ENCODE results near the gene LY86. TPM values are rescaled to one million over a fixed set of nuclear protein-coding genes. Genes with fewer than 3 reads are reported as not detected.

LY86 gene
- total and polyA plus RNA-seq, 9 of the 15 experiments (the other 6 are each of a cell fraction or from before 2014, with no cell fraction given): 0.08 to 0.20 TPM; not detected in 7

DNA sequence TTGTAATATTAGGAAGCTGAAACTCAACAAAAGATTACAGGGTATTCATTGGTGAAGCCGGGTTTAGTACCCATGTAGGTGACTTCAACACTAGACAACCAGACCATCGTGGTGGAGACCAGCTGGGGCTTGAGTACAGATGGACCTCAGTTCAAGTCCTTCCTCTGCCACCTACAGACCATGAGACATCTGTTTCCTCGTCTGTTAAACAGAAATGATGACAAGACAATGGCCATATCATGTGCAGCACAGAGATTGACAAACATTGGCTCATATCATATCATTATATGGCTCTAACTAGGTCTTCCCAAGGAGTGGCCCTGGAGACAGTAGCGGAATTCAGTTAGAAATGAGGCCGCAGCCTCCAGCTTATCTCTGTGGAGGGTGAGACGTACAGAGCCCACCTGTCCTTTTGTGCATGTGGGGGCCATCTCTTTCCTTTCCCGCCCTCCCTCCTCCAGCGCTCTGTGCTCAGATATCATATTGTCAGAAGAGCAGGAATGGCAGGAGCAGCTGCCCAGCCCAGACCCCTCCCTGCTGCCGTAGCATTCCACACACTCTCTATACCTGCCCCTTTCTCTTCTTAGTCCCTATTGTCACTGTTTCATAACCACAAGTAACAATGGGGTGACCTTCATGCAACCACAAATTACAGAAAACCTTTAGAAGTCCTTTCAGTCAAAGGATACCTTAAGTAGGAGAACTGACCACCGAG, 75.1 kb downstream of the LY86 start (continued):
- TF ChIP-seq MAZ (CRISPR knock-in tag; conservative IDR thresholded peaks at IDR 0.05 in 1 of 2, IDR thresholded peaks at IDR 0.05 in 1 of 2): 0 out of 4 replicates have a peak, but pooled peaks of 1 of the 2 experiments have one; percentile 37
- TF ChIP-seq ZKSCAN1 (IDR thresholded peaks at IDR 0.05; ENCODE audit: low read depth, low read length): 0 out of 2 replicates have a peak, but pooled peaks have one; percentile 17
- TF ChIP-seq, protein P1, sequence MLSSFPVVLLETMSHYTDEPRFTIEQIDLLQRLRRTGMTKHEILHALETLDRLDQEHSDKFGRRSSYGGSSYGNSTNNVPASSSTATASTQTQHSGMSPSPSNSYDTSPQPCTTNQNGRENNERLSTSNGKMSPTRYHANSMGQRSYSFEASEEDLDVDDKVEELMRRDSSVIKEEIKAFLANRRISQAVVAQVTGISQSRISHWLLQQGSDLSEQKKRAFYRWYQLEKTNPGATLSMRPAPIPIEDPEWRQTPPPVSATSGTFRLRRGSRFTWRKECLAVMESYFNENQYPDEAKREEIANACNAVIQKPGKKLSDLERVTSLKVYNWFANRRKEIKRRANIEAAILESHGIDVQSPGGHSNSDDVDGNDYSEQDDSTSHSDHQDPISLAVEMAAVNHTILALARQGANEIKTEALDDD (IDR thresholded peaks at IDR 0.05): 0 out of 2 replicates have a peak, but pooled peaks have one; percentile 28
- TF ChIP-seq, protein P2, sequence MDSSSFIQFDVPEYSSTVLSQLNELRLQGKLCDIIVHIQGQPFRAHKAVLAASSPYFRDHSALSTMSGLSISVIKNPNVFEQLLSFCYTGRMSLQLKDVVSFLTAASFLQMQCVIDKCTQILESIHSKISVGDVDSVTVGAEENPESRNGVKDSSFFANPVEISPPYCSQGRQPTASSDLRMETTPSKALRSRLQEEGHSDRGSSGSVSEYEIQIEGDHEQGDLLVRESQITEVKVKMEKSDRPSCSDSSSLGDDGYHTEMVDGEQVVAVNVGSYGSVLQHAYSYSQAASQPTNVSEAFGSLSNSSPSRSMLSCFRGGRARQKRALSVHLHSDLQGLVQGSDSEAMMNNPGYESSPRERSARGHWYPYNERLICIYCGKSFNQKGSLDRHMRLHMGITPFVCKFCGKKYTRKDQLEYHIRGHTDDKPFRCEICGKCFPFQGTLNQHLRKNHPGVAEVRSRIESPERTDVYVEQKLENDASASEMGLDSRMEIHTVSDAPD (CRISPR knock-in tag; IDR thresholded peaks at IDR 0.05): no peak
- no peak for TF ChIP-seq ZNF589 (CRISPR knock-in tag; IDR thresholded peaks at IDR 0.05; ENCODE audit: low read depth)
- 0 out of 2 replicates have a peak, but pooled peaks have one; percentile 35 for TF ChIP-seq MEF2D (tag; conservative IDR thresholded peaks at IDR 0.05; ENCODE audit: low read depth)
- peak; percentile 54; the same call in 1 of the 2 replicates for TF ChIP-seq DMBX1 (CRISPR knock-in tag; IDR thresholded peaks at IDR 0.05; ENCODE audit: borderline replicate concordance)
- TF ChIP-seq, protein P3, sequence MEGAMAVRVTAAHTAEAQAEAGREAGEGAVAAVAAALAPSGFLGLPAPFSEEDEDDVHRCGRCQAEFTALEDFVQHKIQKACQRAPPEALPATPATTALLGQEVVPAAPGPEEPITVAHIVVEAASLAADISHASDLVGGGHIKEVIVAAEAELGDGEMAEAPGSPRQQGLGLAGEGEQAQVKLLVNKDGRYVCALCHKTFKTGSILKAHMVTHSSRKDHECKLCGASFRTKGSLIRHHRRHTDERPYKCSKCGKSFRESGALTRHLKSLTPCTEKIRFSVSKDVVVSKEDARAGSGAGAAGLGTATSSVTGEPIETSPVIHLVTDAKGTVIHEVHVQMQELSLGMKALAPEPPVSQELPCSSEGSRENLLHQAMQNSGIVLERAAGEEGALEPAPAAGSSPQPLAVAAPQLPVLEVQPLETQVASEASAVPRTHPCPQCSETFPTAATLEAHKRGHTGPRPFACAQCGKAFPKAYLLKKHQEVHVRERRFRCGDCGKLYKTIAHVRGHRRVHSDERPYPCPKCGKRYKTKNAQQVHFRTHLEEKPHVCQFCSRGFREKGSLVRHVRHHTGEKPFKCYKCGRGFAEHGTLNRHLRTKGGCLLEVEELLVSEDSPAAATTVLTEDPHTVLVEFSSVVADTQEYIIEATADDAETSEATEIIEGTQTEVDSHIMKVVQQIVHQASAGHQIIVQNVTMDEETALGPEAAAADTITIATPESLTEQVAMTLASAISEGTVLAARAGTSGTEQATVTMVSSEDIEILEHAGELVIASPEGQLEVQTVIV (CRISPR knock-in tag; IDR thresholded peaks at IDR 0.05; ENCODE audit: borderline replicate concordance): no peak
- TF ChIP-seq RNF219 (CRISPR knock-in tag; IDR thresholded peaks at IDR 0.05): no peak
- TF ChIP-seq CSDE1 (IDR thresholded peaks at IDR 0.05): no peak
- TF ChIP-seq MEIS2 (IDR thresholded peaks at IDR 0.05; ENCODE audit: partially characterized antibody): no peak
- no peak for TF ChIP-seq SPI1 (IDR thresholded peaks at IDR 0.05; ENCODE audit: borderline replicate concordance, low read depth, low read length)
